H9 (cell line): ENCODE data around the gene ZNF3. TPM values are rescaled to one million over a fixed set of nuclear protein-coding genes. Genes with fewer than 3 reads are reported as not detected.

ENCODE experiments used
- DNase-seq: peaks from one replicate; pipeline ENCODE4 v3.0.0-alpha.2; 2017
- H2AFZ ChIP-seq: one replicate; pipeline ENCODE4 v1.6.1; 2013; ENCODE audit warnings: mild to moderate bottlenecking, low read length, control low read depth, moderate library complexity
- H2AK5ac ChIP-seq: 2 replicates; pipeline ENCODE4 v1.6.1; 2013; ENCODE audit warnings: low read length, control low read depth, mixed read lengths; ENCODE audit not compliant: insufficient read length
- H2BK120ac ChIP-seq: one replicate; pipeline ENCODE4 v1.6.1; 2013; ENCODE audit warnings: low read depth, mild to moderate bottlenecking, low read length, control low read depth, inconsistent platforms; ENCODE audit not compliant: poor library complexity, severe bottlenecking
- H2BK12ac ChIP-seq: 2 replicates; pipeline ENCODE4 v1.6.1; 2013; ENCODE audit warnings: low read length, control low read depth, mixed read lengths, low read depth; ENCODE audit not compliant: insufficient read length
- H2BK15ac ChIP-seq: 2 replicates; pipeline ENCODE4 v1.6.1; 2013; ENCODE audit warnings: low read depth, low read length, control low read depth
- H2BK20ac ChIP-seq: one replicate; pipeline ENCODE4 v1.6.1; 2013; ENCODE audit warnings: low read depth, mild to moderate bottlenecking, low read length, control low read depth, inconsistent platforms; ENCODE audit not compliant: poor library complexity, severe bottlenecking
- H2BK5ac ChIP-seq: 2 replicates; pipeline ENCODE4 v1.6.1; 2013; ENCODE audit warnings: low read length, control low read depth, mixed read lengths; ENCODE audit not compliant: insufficient read length
- H3K14ac ChIP-seq: 2 replicates; pipeline ENCODE4 v1.6.1; 2013; ENCODE audit warnings: low read length, control low read depth; ENCODE audit not compliant: insufficient read depth
- H3K18ac ChIP-seq: 2 replicates; pipeline ENCODE4 v1.6.1; 2013; ENCODE audit warnings: low read depth, mild to moderate bottlenecking, mixed read lengths, low read length, control low read depth; ENCODE audit not compliant: insufficient read length
- H3K23ac ChIP-seq: 2 replicates; pipeline ENCODE4 v1.6.1; 2013; ENCODE audit warnings: low read length, control low read depth, mixed read lengths, low read depth; ENCODE audit not compliant: insufficient read length
- H3K23me2 ChIP-seq: 2 replicates; pipeline ENCODE4 v1.6.1; 2013; ENCODE audit warnings: low read depth, mild to moderate bottlenecking, mixed read lengths, low read length, control low read depth; ENCODE audit not compliant: insufficient read length, poor library complexity, severe bottlenecking
- H3K27ac ChIP-seq: 2 replicates; pipeline ENCODE4 v1.5.1; 2013; ENCODE audit warnings: low read length, control low read depth, mixed read lengths, low read depth; ENCODE audit not compliant: insufficient read length
- H3K27me3 ChIP-seq: 2 replicates; pipeline ENCODE4 v1.6.1; 2013; ENCODE audit warnings: low read length, control low read depth, inconsistent platforms; ENCODE audit not compliant: insufficient read depth
- H3K4ac ChIP-seq: 2 replicates; pipeline ENCODE4 v1.6.1; 2013; ENCODE audit warnings: low read depth, mild to moderate bottlenecking, control low read depth, inconsistent platforms, low read length, moderate library complexity
- H3K4me1 ChIP-seq: 2 replicates; pipeline ENCODE4 v1.6.1; 2013; ENCODE audit warnings: low read length, control low read depth, inconsistent platforms; ENCODE audit not compliant: insufficient read depth
- H3K4me2 ChIP-seq: 2 replicates; pipeline ENCODE4 v1.6.1; 2013; ENCODE audit warnings: low read length, control low read depth, mixed read lengths; ENCODE audit not compliant: insufficient read length, insufficient read depth
- H3K56ac ChIP-seq: 2 replicates; pipeline ENCODE4 v1.6.1; 2013; ENCODE audit warnings: low read depth, mild to moderate bottlenecking, mixed read lengths, low read length, control low read depth; ENCODE audit not compliant: insufficient read length
- H3K79me1 ChIP-seq: 2 replicates; pipeline ENCODE4 v1.6.1; 2013; ENCODE audit warnings: low read depth, mild to moderate bottlenecking, moderate library complexity, low read length, control low read depth, inconsistent platforms; ENCODE audit not compliant: insufficient read depth, poor library complexity, severe bottlenecking
- H3K79me2 ChIP-seq: 2 replicates; pipeline ENCODE4 v1.6.1; 2013; ENCODE audit warnings: low read length, control low read depth, inconsistent platforms; ENCODE audit not compliant: insufficient read depth
- H3K9ac ChIP-seq: 2 replicates; pipeline ENCODE4 v1.6.1; 2013; ENCODE audit warnings: low read length, control low read depth, mixed read lengths; ENCODE audit not compliant: insufficient read length; ENCODE audit errors: extremely low read depth
- H3K9me3 ChIP-seq: one replicate; pipeline ENCODE4 v1.6.1; 2013; ENCODE audit warnings: low read depth, low read length, inconsistent platforms; ENCODE audit not compliant: control insufficient read depth
- H3T11ph ChIP-seq: one replicate; pipeline ENCODE4 v1.6.1; 2013; ENCODE audit warnings: mild to moderate bottlenecking, low read length, control low read depth, inconsistent platforms
- H4K20me1 ChIP-seq: one replicate; pipeline ENCODE4 v1.6.1; 2013; ENCODE audit not compliant: control insufficient read depth, insufficient read length, insufficient read depth
- H4K5ac ChIP-seq: 2 replicates; pipeline ENCODE4 v1.6.1; 2013; ENCODE audit warnings: low read depth, mild to moderate bottlenecking, mixed read lengths, low read length, control low read depth; ENCODE audit not compliant: insufficient read length
- H4K8ac ChIP-seq: replicated peaks from 2 replicates; pipeline ENCODE4 v1.6.1; 2013; ENCODE audit warnings: low read length, control low read depth, mixed read lengths, low read depth; ENCODE audit not compliant: insufficient read length
- H4K91ac ChIP-seq: 2 replicates; pipeline ENCODE4 v1.6.1; 2013; ENCODE audit warnings: low read depth, mild to moderate bottlenecking, moderate library complexity, mixed read lengths, low read length, control low read depth; ENCODE audit not compliant: insufficient read length
- H3K27ac Mint-ChIP-seq, 3 experiments: 2 replicates in 2 of 3; 3 replicates in 1 of 3; pipeline ENCODE4 v1.8.0; 2020 to 2021; ENCODE audit warnings: mixed read lengths in 3 of 3, mild to moderate bottlenecking in 1 of 3, moderate library complexity in 1 of 3
- H3K27me3 Mint-ChIP-seq: 2 replicates; pipeline ENCODE4 v1.8.0; 2021; ENCODE audit warnings: low read depth, mild to moderate bottlenecking, moderate library complexity, mixed read lengths
- H3K36me3 Mint-ChIP-seq, 3 experiments: 2 replicates in 2 of 3; 3 replicates in 1 of 3; pipeline ENCODE4 v1.8.0; 2020 to 2021; ENCODE audit warnings: low read depth in 3 of 3, mixed read lengths in 3 of 3; ENCODE audit not compliant: insufficient read depth in 1 of 3
- H3K4me1 Mint-ChIP-seq, 2 experiments: 2 replicates each; pipeline ENCODE4 v1.8.0; 2020; ENCODE audit warnings: mixed read lengths in 2 of 2
- H3K4me3 Mint-ChIP-seq, 2 experiments: 2 replicates in 1 of 2; 3 replicates in 1 of 2; pipeline ENCODE4 v1.8.0; 2020 to 2021; ENCODE audit warnings: mild to moderate bottlenecking in 2 of 2, mixed read lengths in 2 of 2, moderate library complexity in 1 of 2
- H3K9me3 Mint-ChIP-seq, 2 experiments: 2 replicates in 1 of 2; 3 replicates in 1 of 2; pipeline ENCODE4 v1.8.0; 2020; ENCODE audit warnings: mild to moderate bottlenecking in 2 of 2, mixed read lengths in 2 of 2, moderate library complexity in 1 of 2
- WGBS: extraction: QIAGEN DNeasy Blood & Tissue Kit; methylation state at CpG from one replicate; pipeline ENCODE4 v1.1.7; 2013; ENCODE audit warnings: missing lambda C conversion rate, low lambda C conversion rate, mixed read lengths; ENCODE audit not compliant: insufficient read length; ENCODE audit errors: extremely low coverage; 5-methylcytosine and 5-hydroxymethylcytosine counted together
- total RNA-seq: library from RNA; stranded (reverse); gene quantifications from 2 replicates; pipeline ENCODE4 v1.2.1, GENCODE V29; 2021
- TF ChIP-seq, protein P1 (sequence below): fragments of 200-600 bp; sonication (generic); conservative IDR thresholded peaks from 3 replicates; pipeline ENCODE4 v1.8.0; 2021; ENCODE audit warnings: antibody characterized with exemption, mild to moderate bottlenecking

The ZNF3 gene
- total RNA-seq, 1 experiment from 2014 or later = 60.4 TPM

DNA sequence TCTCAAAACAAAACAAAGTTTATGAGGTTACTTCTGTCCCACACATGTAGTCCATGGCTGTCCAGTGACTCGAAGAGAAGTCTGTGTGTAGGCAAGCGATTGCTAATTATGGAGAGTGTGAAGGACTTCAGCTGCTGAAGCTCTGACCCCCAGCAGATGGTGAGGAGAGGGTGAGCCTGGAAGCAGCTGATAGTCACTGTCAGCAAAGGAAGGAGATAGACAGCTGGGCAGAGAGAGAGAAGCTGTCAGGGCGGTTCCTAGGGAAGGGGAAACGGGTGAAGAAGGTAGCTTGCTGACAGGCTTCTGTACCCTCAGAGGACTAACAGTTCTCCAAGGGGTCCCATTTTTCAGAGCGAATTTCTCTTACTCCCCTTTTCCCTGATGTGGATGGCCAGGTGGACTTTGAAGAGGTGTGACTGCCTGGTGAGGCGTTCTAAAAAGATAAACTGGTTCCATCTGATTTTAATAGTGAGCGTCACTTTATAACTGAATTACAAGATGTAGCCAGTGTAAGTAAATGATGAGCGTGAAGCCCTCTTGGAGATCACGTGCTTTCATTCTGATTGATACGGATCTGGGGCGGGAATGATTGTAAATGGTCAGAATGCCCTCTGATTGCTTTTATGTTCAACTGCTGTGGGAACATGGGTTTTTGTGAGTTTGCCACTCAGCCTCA, 19.9 kb downstream of the ZNF3 start:
- H3K4me1 Mint-ChIP-seq = no peaks in the 10 kb centered on the region
- H3K4ac ChIP-seq = no peak overlapping the region
- H3K27me3 Mint-ChIP-seq = no peaks in the 10 kb centered on the region
- H3K9ac ChIP-seq = no peak overlapping the region
- no peak overlapping the region for H2BK12ac ChIP-seq
- peak overlapping the region in 1 of 2 experiments; percentile 41; a peak in 1 of 5 replicates for H3K4me3 Mint-ChIP-seq
- H3K4me2 ChIP-seq = no peak overlapping the region
- H3K9me3 ChIP-seq = no peaks in the 10 kb centered on the region
- H2BK5ac ChIP-seq = no peak overlapping the region
- H2AFZ ChIP-seq = no peak overlapping the region
- H4K5ac ChIP-seq = no peak overlapping the region
- no peak overlapping the region for H4K91ac ChIP-seq
- no peak overlapping the region for H3T11ph ChIP-seq
- H4K20me1 ChIP-seq = no peaks in the 10 kb centered on the region
- H3K4me1 ChIP-seq = no peaks in the 10 kb centered on the region
- H3K27ac ChIP-seq = no peak overlapping the region
- H3K79me2 ChIP-seq = no peaks in the 10 kb centered on the region
- WGBS = no CpG with 5 or more reads among the region's 11 CpGs
- H3K56ac ChIP-seq = no peak overlapping the region
- no peak overlapping the region for H4K8ac ChIP-seq
- no peak overlapping the region for H2BK15ac ChIP-seq
- H2BK20ac ChIP-seq = no peak overlapping the region
- no peak overlapping the region for H3K14ac ChIP-seq
- no peaks in the 10 kb centered on the region for H3K27me3 ChIP-seq
- no peak overlapping the region for H2BK120ac ChIP-seq
- H3K79me1 ChIP-seq = no peaks in the 10 kb centered on the region
- H3K27ac Mint-ChIP-seq = peak overlapping the region in 1 of 3 experiments; percentile 54; a peak in 1 of 7 replicates
- H2AK5ac ChIP-seq = no peak overlapping the region
- no peaks in the 10 kb centered on the region for H3K23me2 ChIP-seq
- H3K9me3 Mint-ChIP-seq = no peaks in the 10 kb centered on the region
- H3K23ac ChIP-seq = no peak overlapping the region
- no peak overlapping the region for H3K18ac ChIP-seq
- TF ChIP-seq, protein P1, sequence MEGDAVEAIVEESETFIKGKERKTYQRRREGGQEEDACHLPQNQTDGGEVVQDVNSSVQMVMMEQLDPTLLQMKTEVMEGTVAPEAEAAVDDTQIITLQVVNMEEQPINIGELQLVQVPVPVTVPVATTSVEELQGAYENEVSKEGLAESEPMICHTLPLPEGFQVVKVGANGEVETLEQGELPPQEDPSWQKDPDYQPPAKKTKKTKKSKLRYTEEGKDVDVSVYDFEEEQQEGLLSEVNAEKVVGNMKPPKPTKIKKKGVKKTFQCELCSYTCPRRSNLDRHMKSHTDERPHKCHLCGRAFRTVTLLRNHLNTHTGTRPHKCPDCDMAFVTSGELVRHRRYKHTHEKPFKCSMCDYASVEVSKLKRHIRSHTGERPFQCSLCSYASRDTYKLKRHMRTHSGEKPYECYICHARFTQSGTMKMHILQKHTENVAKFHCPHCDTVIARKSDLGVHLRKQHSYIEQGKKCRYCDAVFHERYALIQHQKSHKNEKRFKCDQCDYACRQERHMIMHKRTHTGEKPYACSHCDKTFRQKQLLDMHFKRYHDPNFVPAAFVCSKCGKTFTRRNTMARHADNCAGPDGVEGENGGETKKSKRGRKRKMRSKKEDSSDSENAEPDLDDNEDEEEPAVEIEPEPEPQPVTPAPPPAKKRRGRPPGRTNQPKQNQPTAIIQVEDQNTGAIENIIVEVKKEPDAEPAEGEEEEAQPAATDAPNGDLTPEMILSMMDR = no peak
- H3K36me3 Mint-ChIP-seq = peaks cover 61 to 88% (median 78%) of the 10 kb centered on the region in 3 experiments
- no peak for DNase-seq
